WERI-Rb-1 (cell line): ENCODE data around the gene C1QTNF3.

Experiments
- DNase-seq: peaks from one replicate; pipeline ENCODE4 v3.0.0-alpha.2; 2020
- H3K27ac ChIP-seq: fragments of 250-450 bp; sonication (Bioruptor Pico); 2 replicates; pipeline ENCODE4 v1.5.1; 2020; ENCODE audit warnings: mild to moderate bottlenecking, moderate library complexity
- H3K27me3 ChIP-seq: fragments of 250-450 bp; sonication (Bioruptor Pico); 2 replicates; pipeline ENCODE4 v1.5.1; 2021; ENCODE audit warnings: mild to moderate bottlenecking, low read depth, moderate library complexity; ENCODE audit not compliant: insufficient read depth, severe bottlenecking
- H3K36me3 ChIP-seq: fragments of 250-450 bp; sonication (Bioruptor Pico); 2 replicates; pipeline ENCODE4 v1.5.1; 2020; ENCODE audit warnings: mild to moderate bottlenecking, moderate library complexity
- H3K4me3 ChIP-seq: 2 replicates; pipeline ENCODE4 v1.5.1; 2011; ENCODE audit warnings: low read depth, mild to moderate bottlenecking, control low read depth, low read length
- H3K9me3 ChIP-seq: fragments of 250-450 bp; sonication (Bioruptor Pico); 2 replicates; pipeline ENCODE4 v1.5.1; 2021; ENCODE audit warnings: mild to moderate bottlenecking, moderate library complexity; ENCODE audit not compliant: severe bottlenecking
- CTCF ChIP-seq: IDR thresholded peaks from 2 replicates; pipeline ENCODE4 v1.5.1; 2011; ENCODE audit warnings: low read depth, mild to moderate bottlenecking, control low read depth, inconsistent platforms, low read length

Gene C1QTNF3

DNA sequence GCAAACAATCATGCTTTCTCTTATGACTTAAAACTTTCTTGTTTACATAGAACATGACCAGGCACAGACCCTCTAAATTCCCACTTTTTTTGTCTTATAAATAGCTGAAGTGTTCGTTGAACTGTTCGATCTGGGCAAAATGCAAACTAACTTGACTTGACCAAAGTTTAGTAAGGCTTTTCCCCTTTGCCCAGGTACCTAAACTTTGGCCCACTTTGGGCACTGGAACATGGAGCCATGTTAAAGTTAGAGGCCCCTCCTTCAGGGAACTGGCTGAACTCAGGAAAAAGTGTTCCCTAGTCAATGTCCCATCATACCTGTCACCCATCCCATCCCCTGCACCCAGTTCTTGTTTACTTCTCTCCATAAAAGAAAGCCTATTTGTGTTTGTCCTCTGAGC lies 25.8 kb downstream of the C1QTNF3 start:
- TF ChIP-seq CTCF: no peak
- no peaks in the 10 kb centered on the region for H3K9me3 ChIP-seq

GRCh38 chr5:34016750-34017149 lies 26.3 kb downstream of the C1QTNF3 start:
- no peak for DNase-seq
- Histone ChIP-seq H3K27ac (no peak overlapping the region), H3K9me3 (no peaks in the 10 kb centered on the region), H3K36me3 (no peaks in the 10 kb centered on the region), H3K27me3 (no peaks in the 10 kb centered on the region), H3K4me3 (no peak overlapping the region)
- TF ChIP-seq CTCF: no peak

More for the DNA sequence above, 25.8 kb downstream of the C1QTNF3 start:
- no peaks in the 10 kb centered on the region for H3K36me3 ChIP-seq
- H3K27ac ChIP-seq: no peak overlapping the region
- H3K4me3 ChIP-seq: no peak overlapping the region
- H3K27me3 ChIP-seq: no peaks in the 10 kb centered on the region
- no peak for DNase-seq

DNA sequence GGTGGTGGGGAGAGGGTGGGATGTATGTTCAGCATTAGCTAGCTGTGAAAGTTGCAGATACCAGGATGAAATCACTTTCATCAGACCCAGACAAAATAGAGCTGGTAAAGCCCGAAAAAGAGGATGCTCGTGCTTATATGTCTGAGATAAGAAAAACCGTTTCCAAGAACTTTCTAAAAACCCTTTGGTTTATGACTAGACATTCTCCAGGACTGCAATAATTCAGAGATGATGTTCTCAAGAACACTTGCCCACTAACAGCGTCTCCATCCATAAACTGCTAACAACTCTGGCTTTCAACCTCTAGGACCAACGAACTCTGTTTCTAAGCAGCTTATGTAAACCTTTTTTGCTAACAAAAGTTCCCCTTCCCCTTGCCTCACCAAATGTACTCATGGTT lies 26.8 kb downstream of the C1QTNF3 start:
- TF ChIP-seq CTCF: no peak
- H3K27me3 ChIP-seq: no peaks in the 10 kb centered on the region
- H3K36me3 ChIP-seq: no peaks in the 10 kb centered on the region
- H3K9me3 ChIP-seq: no peaks in the 10 kb centered on the region
- H3K4me3 ChIP-seq: no peak overlapping the region
- DNase-seq: no peak
- no peak overlapping the region for H3K27ac ChIP-seq

GRCh38 chr5:34015120-34015822 lies 27.7 kb downstream of the C1QTNF3 start:
- no peak overlapping the region for H3K27ac ChIP-seq
- no peaks in the 10 kb centered on the region for H3K27me3 ChIP-seq
- H3K9me3 ChIP-seq: no peaks in the 10 kb centered on the region
- DNase-seq: no peak
- H3K36me3 ChIP-seq: no peaks in the 10 kb centered on the region
- no peak overlapping the region for H3K4me3 ChIP-seq
- TF ChIP-seq CTCF: no peak

GRCh38 chr5:34014626-34015025 lies 28.4 kb downstream of the C1QTNF3 start:
- DNase-seq: no peak

More at GRCh38 chr5:34014626-34015025, 28.4 kb downstream of the C1QTNF3 start:
- Histone ChIP-seq H3K36me3 (no peaks in the 10 kb centered on the region), H3K27me3 (no peaks in the 10 kb centered on the region), H3K27ac (no peak overlapping the region), H3K9me3 (no peaks in the 10 kb centered on the region), H3K4me3 (no peak overlapping the region)
- TF ChIP-seq CTCF: no peak
